Bronchial epithelial cell (primary cell): ENCODE data around the gene MRPL28. TPM values are rescaled to one million over a fixed set of nuclear protein-coding genes. Genes with fewer than 3 reads are reported as not detected.

Experiments
- total RNA-seq: library from RNA; depleted of rRNA; stranded (reverse); fragments of >200 nt; gene quantifications from 2 replicates; pipeline ENCODE4 v1.2.1, GENCODE V29; 2014

MRPL28 gene
- total RNA-seq, 1 donor from 2014 or later, result 113 TPM

Other genes with a start within 250 kb of the MRPL28 start
- 6.8 TPM in 2 replicates for gene NPRL3, start 231.9 kb downstream of the MRPL28 start, total RNA-seq
- not detected in 2 replicates for gene HBZ, start 217.9 kb downstream of the MRPL28 start, total RNA-seq
- gene HBM, start 204.6 kb downstream of the MRPL28 start, total RNA-seq, result not detected in 2 replicates
- not detected in 2 replicates for gene HBA2, start 197.7 kb downstream of the MRPL28 start, total RNA-seq
- not detected in 2 replicates for gene HBA1, start 193.9 kb downstream of the MRPL28 start, total RNA-seq
- gene HBQ1, start 190.1 kb downstream of the MRPL28 start, total RNA-seq, result not detected in 2 replicates
- gene LUC7L, start 141.1 kb downstream of the MRPL28 start, total RNA-seq, result 28.5 and 29.5 TPM in 2 replicates
- 11.3 and 39.3 TPM in 2 replicates for gene FAM234A, start 135.7 kb downstream of the MRPL28 start, total RNA-seq
- 0.26 TPM in 1 of 2 replicates, not detected in the other for gene RGS11, start 94.6 kb downstream of the MRPL28 start, total RNA-seq
- gene ARHGDIG, start 89.9 kb downstream of the MRPL28 start, total RNA-seq, result 0.51 TPM in 1 of 2 replicates, not detected in the other
- gene PDIA2, start 87.4 kb downstream of the MRPL28 start, total RNA-seq, result under 0.01 TPM in 1 of 2 replicates, not detected in the other
- 49.0 and 49.5 TPM in 2 replicates for gene AXIN1, start 17.8 kb downstream of the MRPL28 start, total RNA-seq
- gene PGAP6, start 11.4 kb upstream of the MRPL28 start, total RNA-seq, result 44.2 and 46.3 TPM in 2 replicates
- 35.3 and 64.0 TPM in 2 replicates for gene NME4, start 26.7 kb upstream of the MRPL28 start, total RNA-seq
- gene DECR2, start 31.3 kb upstream of the MRPL28 start, total RNA-seq, result 3.7 and 7.6 TPM in 2 replicates
- 9.6 and 10.5 TPM in 2 replicates for gene RAB11FIP3, start 55.1 kb upstream of the MRPL28 start, total RNA-seq
- 27.1 and 31.9 TPM in 2 replicates for gene CAPN15, start 157.2 kb upstream of the MRPL28 start, total RNA-seq
- gene PRR35, start 189.9 kb upstream of the MRPL28 start, total RNA-seq, result not detected in 2 replicates
- under 0.01 TPM in 2 replicates for gene NHLRC4, start 196.5 kb upstream of the MRPL28 start, total RNA-seq
- 17.2 and 17.9 TPM in 2 replicates for gene PIGQ, start 199.4 kb upstream of the MRPL28 start, total RNA-seq
- 10.8 and 16.8 TPM in 2 replicates for gene RAB40C, start 219.5 kb upstream of the MRPL28 start, total RNA-seq